Raji (cell line): ENCODE data around the gene GPR148.

Experiments
- POLR2A ChIP-seq: IDR thresholded peaks from 2 replicates; pipeline ENCODE4 v1.6.1; 2011; ENCODE audit warnings: low read depth, low read length, control low read depth; ENCODE audit not compliant: insufficient read depth

The GPR148 gene

GRCh38 chr2:130764821-130765115 is 35.9 kb downstream of the GPR148 start:
- no peak for TF ChIP-seq POLR2A

- TF ChIP-seq POLR2A, result no peak
Measured at GRCh38 chr2:130765464-130765863, 36.6 kb downstream of the GPR148 start.

GRCh38 chr2:130766037-130766436 is 37.2 kb downstream of the GPR148 start:
- TF ChIP-seq POLR2A, result no peak

- TF ChIP-seq POLR2A, result no peak
Measured at GRCh38 chr2:130766711-130767407, 38.0 kb downstream of the GPR148 start.

- no peak for TF ChIP-seq POLR2A
Measured at GRCh38 chr2:130767408-130767775, 38.5 kb downstream of the GPR148 start.

GRCh38 chr2:130768191-130768855 is 39.5 kb downstream of the GPR148 start:
- no peak for TF ChIP-seq POLR2A

- no peak for TF ChIP-seq POLR2A
Measured at GRCh38 chr2:130769343-130769907, 40.6 kb downstream of the GPR148 start.

- TF ChIP-seq POLR2A, result no peak
Measured at GRCh38 chr2:130776550-130776949, 47.7 kb downstream of the GPR148 start.

- no peak for TF ChIP-seq POLR2A
Measured at GRCh38 chr2:130778781-130779180, 49.9 kb downstream of the GPR148 start.
